Liver (tissue), 9 donors: ENCODE results near the gene RAPGEF1. TPM values are rescaled to one million over a fixed set of nuclear protein-coding genes. Genes with fewer than 3 reads are reported as not detected.

ENCODE experiments used
- DNase-seq: peaks from one replicate; pipeline ENCODE4 v3.0.0-alpha.2; 2017; ENCODE audit warnings: low spot score
- H3K27ac ChIP-seq, 2 donors: one replicate each; pipeline ENCODE4 v1.7.0; 2013; ENCODE audit warnings: inconsistent platforms in 2 of 2, low read length in 2 of 2, control low read depth in 1 of 2, low read depth in 1 of 2, mild to moderate bottlenecking in 1 of 2
- H3K27me3 ChIP-seq, 4 donors: one replicate each; pipeline versions ENCODE4 v1.6.1 to v1.7.0; 2013; ENCODE audit warnings: low read length in 3 of 4, inconsistent platforms in 1 of 4, mild to moderate bottlenecking in 1 of 4, moderate library complexity in 1 of 4; ENCODE audit not compliant: control insufficient read depth in 4 of 4, insufficient read depth in 4 of 4
- H3K36me3 ChIP-seq, 4 donors: one replicate each; pipeline versions ENCODE4 v1.6.1 to v1.7.0; 2013; ENCODE audit warnings: low read length in 3 of 4, mild to moderate bottlenecking in 3 of 4, low read depth in 1 of 4, moderate library complexity in 1 of 4; ENCODE audit not compliant: control insufficient read depth in 4 of 4, insufficient read depth in 3 of 4
- H3K4me1 ChIP-seq, 4 donors: one replicate each; pipeline versions ENCODE4 v1.6.1 to v1.7.0; 2013; ENCODE audit warnings: low read length in 3 of 4, mild to moderate bottlenecking in 3 of 4, moderate library complexity in 1 of 4; ENCODE audit not compliant: control insufficient read depth in 4 of 4, insufficient read depth in 4 of 4
- H3K4me3 ChIP-seq, 3 donors: one replicate each; pipeline versions ENCODE4 v1.6.1 to v1.7.0; 2013; ENCODE audit warnings: low read length in 3 of 3, control low read depth in 1 of 3, low read depth in 1 of 3, mild to moderate bottlenecking in 1 of 3
- H3K9ac ChIP-seq, 2 donors: one replicate each; pipeline ENCODE4 v1.7.0; 2013; ENCODE audit warnings: low read length in 2 of 2, mild to moderate bottlenecking in 2 of 2, moderate library complexity in 2 of 2, control low read depth in 1 of 2, low read depth in 1 of 2
- H3K9me3 ChIP-seq, 4 donors: one replicate each; pipeline versions ENCODE4 v1.6.1 to v1.7.0; 2013; ENCODE audit warnings: low read length in 3 of 4; ENCODE audit not compliant: control insufficient read depth in 4 of 4
- EGR1 ChIP-seq, 2 donors: IDR thresholded peaks; 2 replicates each; pipeline ENCODE4 v1.6.1; 2016 to 2018; ENCODE audit warnings: antibody characterized with exemption in 2 of 2, low read depth in 2 of 2
- FOXA1 ChIP-seq: IDR thresholded peaks from 2 replicates; pipeline ENCODE4 v1.6.1; 2016; ENCODE audit warnings: antibody characterized with exemption
- FOXA2 ChIP-seq: IDR thresholded peaks from 2 replicates; pipeline ENCODE4 v1.6.1; 2016; ENCODE audit warnings: antibody characterized with exemption
- GABPA ChIP-seq, 2 donors: IDR thresholded peaks in 1 of 2; conservative IDR thresholded peaks in 1 of 2; 2 replicates each; pipeline ENCODE4 v1.6.1; 2016; ENCODE audit warnings: antibody characterized with exemption in 2 of 2, mild to moderate bottlenecking in 1 of 2, moderate library complexity in 1 of 2
- HNF4A ChIP-seq, 2 donors: conservative IDR thresholded peaks; 2 replicates each; pipeline ENCODE4 v1.6.1; 2016; ENCODE audit warnings: antibody characterized with exemption in 2 of 2, mild to moderate bottlenecking in 2 of 2
- HNF4G ChIP-seq: IDR thresholded peaks from 2 replicates; pipeline ENCODE4 v1.6.1; 2016; ENCODE audit warnings: antibody characterized with exemption
- JUND ChIP-seq, 2 donors: IDR thresholded peaks; 2 replicates each; pipeline ENCODE4 v1.6.1; 2016; ENCODE audit warnings: antibody characterized with exemption in 2 of 2
- NR2F2 ChIP-seq: IDR thresholded peaks from 2 replicates; pipeline ENCODE4 v1.6.1; 2016; ENCODE audit warnings: antibody characterized with exemption
- RAD21 ChIP-seq, 2 donors: IDR thresholded peaks; 2 replicates each; pipeline ENCODE4 v1.6.1; 2016; ENCODE audit warnings: antibody characterized with exemption in 2 of 2, mild to moderate bottlenecking in 2 of 2
- RXRA ChIP-seq, 2 donors: IDR thresholded peaks; 2 replicates each; pipeline ENCODE4 v1.6.1; 2017 to 2018; ENCODE audit warnings: antibody characterized with exemption in 2 of 2, mild to moderate bottlenecking in 1 of 2
- SP1 ChIP-seq: IDR thresholded peaks from 2 replicates; pipeline ENCODE4 v1.6.1; 2018; ENCODE audit warnings: antibody characterized with exemption, mild to moderate bottlenecking
- TAF1 ChIP-seq: conservative IDR thresholded peaks from 2 replicates; pipeline ENCODE4 v1.6.1; 2016; ENCODE audit warnings: antibody characterized with exemption, mild to moderate bottlenecking
- YY1 ChIP-seq: IDR thresholded peaks from 2 replicates; pipeline ENCODE4 v1.6.1; 2016; ENCODE audit warnings: antibody characterized with exemption, mild to moderate bottlenecking
- WGBS: extraction: QIAGEN DNeasy Blood & Tissue Kit; methylation state at CpG from one replicate; pipeline ENCODE4 v1.1.7; 2013; 5-methylcytosine and 5-hydroxymethylcytosine counted together
- polyA plus RNA-seq, 2 donors: library from polyadenylated mRNA; stranded (reverse) in 1 of 2; unstranded in 1 of 2; fragments of 200-250 nt in 1 of 2; fragments of >200 nt in 1 of 2; fragmentation: Nextera tagmentation in 1 of 2; extraction: Ambion mirVana in 1 of 2; gene quantifications; one replicate each; pipeline versions ENCODE4 v1.2.1 to v1.2.3, GENCODE V29; 2013 to 2015
- total RNA-seq, 2 donors: library from RNA; depleted of rRNA; stranded (reverse); fragments of >200 nt; gene quantifications; one replicate each; pipeline ENCODE4 v1.2.3, GENCODE V29; 2014
- TF ChIP-seq, protein P1 (sequence below): IDR thresholded peaks from 2 replicates; pipeline ENCODE4 v1.6.1; 2016; ENCODE audit warnings: antibody characterized with exemption
- TF ChIP-seq, protein P2 (sequence below): IDR thresholded peaks from 2 replicates; pipeline ENCODE4 v1.6.1; 2016; ENCODE audit warnings: antibody characterized with exemption
- TF ChIP-seq, protein P3 (sequence below): IDR thresholded peaks from 2 replicates; pipeline ENCODE4 v1.6.1; 2016; ENCODE audit warnings: antibody characterized with exemption
- TF ChIP-seq, protein P4 (sequence below): fragments of 150-350 bp; IDR thresholded peaks from 2 replicates; pipeline ENCODE4 v1.5.1; 2017; ENCODE audit warnings: improper control_type of control experiment, low read depth, low read length; ENCODE audit not compliant: missing input control
- TF ChIP-seq, protein P5 (sequence below): IDR thresholded peaks from 2 replicates; pipeline ENCODE4 v1.6.1; 2016; ENCODE audit warnings: antibody characterized with exemption, mild to moderate bottlenecking
- donor health status: healthy.
- donor health status: healthy.
- donor health status: healthy.
- donor health status: healthy.
- donor health status: healthy.

Gene RAPGEF1
- total and polyA plus RNA-seq, 4 donors, result 5.6 to 19.7 (median 16.8) TPM

DNA sequence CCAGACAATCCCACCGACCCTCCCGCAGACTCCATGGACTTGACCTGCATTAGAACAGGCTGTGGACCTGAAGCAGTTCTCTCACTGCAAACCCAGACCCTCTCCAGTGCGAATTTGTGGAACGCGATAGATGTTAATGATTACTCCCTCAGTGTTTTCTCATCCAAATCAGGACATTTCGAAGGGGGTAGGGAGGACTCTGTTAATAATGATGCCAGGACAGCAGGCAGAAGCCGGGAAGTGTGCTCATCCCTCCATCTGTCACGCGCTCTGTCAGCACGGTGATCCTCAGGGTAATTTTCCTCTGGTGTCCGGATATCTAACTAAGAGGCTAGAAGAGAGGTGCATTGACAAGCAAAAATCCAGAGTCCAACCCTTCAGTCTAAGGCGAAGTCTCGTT is 18.8 kb downstream of the RAPGEF1 start (continued):
- TF ChIP-seq GABPA (IDR thresholded peaks at IDR 0.05 in 1 of 2, conservative IDR thresholded peaks at IDR 0.05 in 1 of 2) (no peak), YY1 (peak; percentile 35), NR2F2 (no peak), JUND (IDR thresholded peaks at IDR 0.05) (no peak), HNF4A (conservative IDR thresholded peaks at IDR 0.05) (no peak), RXRA (IDR thresholded peaks at IDR 0.05) (peak in 1 of 2 donors; percentile 20)
- TF ChIP-seq, protein P1, sequence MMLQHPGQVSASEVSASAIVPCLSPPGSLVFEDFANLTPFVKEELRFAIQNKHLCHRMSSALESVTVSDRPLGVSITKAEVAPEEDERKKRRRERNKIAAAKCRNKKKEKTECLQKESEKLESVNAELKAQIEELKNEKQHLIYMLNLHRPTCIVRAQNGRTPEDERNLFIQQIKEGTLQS, result no peak

DNA sequence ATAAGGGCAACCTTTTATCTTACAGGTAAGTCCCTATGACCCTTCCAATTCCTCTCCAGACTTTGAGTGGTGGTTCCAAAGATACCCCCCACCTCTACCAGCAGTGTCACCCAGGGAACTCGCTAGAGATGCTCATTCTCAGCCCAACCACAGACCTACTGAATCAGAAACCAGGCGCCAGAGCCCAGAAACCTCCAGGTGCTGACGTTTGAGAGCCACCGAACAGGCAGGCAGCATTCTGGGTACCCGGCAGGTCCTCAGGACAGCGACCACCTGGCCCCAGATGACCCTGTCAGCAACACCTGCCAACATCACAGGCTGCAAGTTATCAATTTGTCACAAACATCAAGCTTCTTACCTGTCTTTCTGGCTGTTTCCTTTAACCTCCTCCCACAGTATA is 19.5 kb downstream of the RAPGEF1 start:
- peak overlapping the region in 1 of 2 donors; percentile 39 for H3K9ac ChIP-seq
- DNase-seq, result no peak
- no peaks in the 10 kb centered on the region for H3K9me3 ChIP-seq
- no peaks in the 10 kb centered on the region for H3K36me3 ChIP-seq
- TF ChIP-seq RXRA (IDR thresholded peaks at IDR 0.05), result no peak
- TF ChIP-seq, protein P2, sequence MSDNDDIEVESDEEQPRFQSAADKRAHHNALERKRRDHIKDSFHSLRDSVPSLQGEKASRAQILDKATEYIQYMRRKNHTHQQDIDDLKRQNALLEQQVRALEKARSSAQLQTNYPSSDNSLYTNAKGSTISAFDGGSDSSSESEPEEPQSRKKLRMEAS, result no peak
- TF ChIP-seq, protein P3, sequence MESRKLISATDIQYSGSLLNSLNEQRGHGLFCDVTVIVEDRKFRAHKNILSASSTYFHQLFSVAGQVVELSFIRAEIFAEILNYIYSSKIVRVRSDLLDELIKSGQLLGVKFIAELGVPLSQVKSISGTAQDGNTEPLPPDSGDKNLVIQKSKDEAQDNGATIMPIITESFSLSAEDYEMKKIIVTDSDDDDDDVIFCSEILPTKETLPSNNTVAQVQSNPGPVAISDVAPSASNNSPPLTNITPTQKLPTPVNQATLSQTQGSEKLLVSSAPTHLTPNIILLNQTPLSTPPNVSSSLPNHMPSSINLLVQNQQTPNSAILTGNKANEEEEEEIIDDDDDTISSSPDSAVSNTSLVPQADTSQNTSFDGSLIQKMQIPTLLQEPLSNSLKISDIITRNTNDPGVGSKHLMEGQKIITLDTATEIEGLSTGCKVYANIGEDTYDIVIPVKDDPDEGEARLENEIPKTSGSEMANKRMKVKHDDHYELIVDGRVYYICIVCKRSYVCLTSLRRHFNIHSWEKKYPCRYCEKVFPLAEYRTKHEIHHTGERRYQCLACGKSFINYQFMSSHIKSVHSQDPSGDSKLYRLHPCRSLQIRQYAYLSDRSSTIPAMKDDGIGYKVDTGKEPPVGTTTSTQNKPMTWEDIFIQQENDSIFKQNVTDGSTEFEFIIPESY, result no peak
- no peak for TF ChIP-seq TAF1
- no peak for TF ChIP-seq FOXA2
- TF ChIP-seq, protein P4, sequence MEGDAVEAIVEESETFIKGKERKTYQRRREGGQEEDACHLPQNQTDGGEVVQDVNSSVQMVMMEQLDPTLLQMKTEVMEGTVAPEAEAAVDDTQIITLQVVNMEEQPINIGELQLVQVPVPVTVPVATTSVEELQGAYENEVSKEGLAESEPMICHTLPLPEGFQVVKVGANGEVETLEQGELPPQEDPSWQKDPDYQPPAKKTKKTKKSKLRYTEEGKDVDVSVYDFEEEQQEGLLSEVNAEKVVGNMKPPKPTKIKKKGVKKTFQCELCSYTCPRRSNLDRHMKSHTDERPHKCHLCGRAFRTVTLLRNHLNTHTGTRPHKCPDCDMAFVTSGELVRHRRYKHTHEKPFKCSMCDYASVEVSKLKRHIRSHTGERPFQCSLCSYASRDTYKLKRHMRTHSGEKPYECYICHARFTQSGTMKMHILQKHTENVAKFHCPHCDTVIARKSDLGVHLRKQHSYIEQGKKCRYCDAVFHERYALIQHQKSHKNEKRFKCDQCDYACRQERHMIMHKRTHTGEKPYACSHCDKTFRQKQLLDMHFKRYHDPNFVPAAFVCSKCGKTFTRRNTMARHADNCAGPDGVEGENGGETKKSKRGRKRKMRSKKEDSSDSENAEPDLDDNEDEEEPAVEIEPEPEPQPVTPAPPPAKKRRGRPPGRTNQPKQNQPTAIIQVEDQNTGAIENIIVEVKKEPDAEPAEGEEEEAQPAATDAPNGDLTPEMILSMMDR, result no peak
- TF ChIP-seq FOXA1, result no peak
- no peak for TF ChIP-seq GABPA (IDR thresholded peaks at IDR 0.05 in 1 of 2, conservative IDR thresholded peaks at IDR 0.05 in 1 of 2)
- TF ChIP-seq YY1, result no peak
- no peak for TF ChIP-seq SP1
- TF ChIP-seq HNF4A (conservative IDR thresholded peaks at IDR 0.05), result no peak
- no peak for TF ChIP-seq EGR1 (IDR thresholded peaks at IDR 0.05; ENCODE audit: low read depth in 2 of 2)
- TF ChIP-seq, protein P1, result no peak
- TF ChIP-seq RAD21 (IDR thresholded peaks at IDR 0.05), result no peak
- no peak for TF ChIP-seq NR2F2
- TF ChIP-seq JUND (IDR thresholded peaks at IDR 0.05), result no peak
- TF ChIP-seq, protein P5, sequence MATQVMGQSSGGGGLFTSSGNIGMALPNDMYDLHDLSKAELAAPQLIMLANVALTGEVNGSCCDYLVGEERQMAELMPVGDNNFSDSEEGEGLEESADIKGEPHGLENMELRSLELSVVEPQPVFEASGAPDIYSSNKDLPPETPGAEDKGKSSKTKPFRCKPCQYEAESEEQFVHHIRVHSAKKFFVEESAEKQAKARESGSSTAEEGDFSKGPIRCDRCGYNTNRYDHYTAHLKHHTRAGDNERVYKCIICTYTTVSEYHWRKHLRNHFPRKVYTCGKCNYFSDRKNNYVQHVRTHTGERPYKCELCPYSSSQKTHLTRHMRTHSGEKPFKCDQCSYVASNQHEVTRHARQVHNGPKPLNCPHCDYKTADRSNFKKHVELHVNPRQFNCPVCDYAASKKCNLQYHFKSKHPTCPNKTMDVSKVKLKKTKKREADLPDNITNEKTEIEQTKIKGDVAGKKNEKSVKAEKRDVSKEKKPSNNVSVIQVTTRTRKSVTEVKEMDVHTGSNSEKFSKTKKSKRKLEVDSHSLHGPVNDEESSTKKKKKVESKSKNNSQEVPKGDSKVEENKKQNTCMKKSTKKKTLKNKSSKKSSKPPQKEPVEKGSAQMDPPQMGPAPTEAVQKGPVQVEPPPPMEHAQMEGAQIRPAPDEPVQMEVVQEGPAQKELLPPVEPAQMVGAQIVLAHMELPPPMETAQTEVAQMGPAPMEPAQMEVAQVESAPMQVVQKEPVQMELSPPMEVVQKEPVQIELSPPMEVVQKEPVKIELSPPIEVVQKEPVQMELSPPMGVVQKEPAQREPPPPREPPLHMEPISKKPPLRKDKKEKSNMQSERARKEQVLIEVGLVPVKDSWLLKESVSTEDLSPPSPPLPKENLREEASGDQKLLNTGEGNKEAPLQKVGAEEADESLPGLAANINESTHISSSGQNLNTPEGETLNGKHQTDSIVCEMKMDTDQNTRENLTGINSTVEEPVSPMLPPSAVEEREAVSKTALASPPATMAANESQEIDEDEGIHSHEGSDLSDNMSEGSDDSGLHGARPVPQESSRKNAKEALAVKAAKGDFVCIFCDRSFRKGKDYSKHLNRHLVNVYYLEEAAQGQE, result no peak
- no peak for TF ChIP-seq HNF4G
- no peaks in the 10 kb centered on the region for H3K27me3 ChIP-seq
- no peak overlapping the region for H3K27ac ChIP-seq
- no peak overlapping the region for H3K4me3 ChIP-seq
- H3K4me1 ChIP-seq, result peaks cover 5 to 17% (median 13%) of the 10 kb centered on the region in 4 donors
- WGBS, result 85% methylated on average over 6 of the region's 6 CpGs
